PC-3 (cell line): ENCODE data around the gene CLEC4E. TPM values are rescaled to one million over a fixed set of nuclear protein-coding genes. Genes with fewer than 3 reads are reported as not detected.

Experiments
- ATAC-seq: fragments of 200-7000 bp; cut with Tn5 transposase; 2 replicates; pipeline ENCODE4 v1.9.1; 2020; ENCODE audit warnings: mild to moderate bottlenecking, moderate library complexity
- BruUV-seq: library from RNA; stranded (reverse); fragments of 400-500 nt; replicated peaks from 2 replicates; lab custom pipeline; 2021; lab: Mats Ljungman, UMichigan
- CTCF ChIA-PET: fragments of 300-600 bp; sonication (Branson Sonifier 250); formaldehyde crosslinking; loops from one replicate; lab custom pipeline; 2022; ENCODE audit warnings: antibody characterized with exemption; lab: Charles Lee
- POLR2A ChIA-PET: fragments of 300-600 bp; sonication (Branson Sonifier 250); formaldehyde crosslinking; loops from one replicate; lab custom pipeline; 2022; ENCODE audit warnings: antibody characterized with exemption; ENCODE audit not compliant: unreplicated experiment; lab: Charles Lee
- DNase-seq: peaks from one replicate; pipeline ENCODE4 v3.0.0-alpha.2; 2015
- H2AFZ ChIP-seq: fragments of 300-600 bp; sonication (generic); 2 replicates; pipeline ENCODE4 v1.6.0; 2016; ENCODE audit warnings: antibody characterized with exemption, low read length
- H3F3A ChIP-seq: fragments of 300-600 bp; sonication (generic); one replicate; pipeline ENCODE4 v1.6.0; 2017; ENCODE audit warnings: antibody characterized with exemption, low read length, control low read depth, mild to moderate bottlenecking; ENCODE audit not compliant: unreplicated experiment
- H3K27ac ChIP-seq: fragments of 300-600 bp; sonication (generic); 2 replicates; pipeline ENCODE4 v1.5.1; 2016; ENCODE audit warnings: mild to moderate bottlenecking, low read length
- H3K27me3 ChIP-seq: fragments of 300-600 bp; sonication (generic); 2 replicates; pipeline ENCODE4 v1.6.1; 2016; ENCODE audit warnings: low read length, mixed read lengths
- H3K36me3 ChIP-seq: fragments of 300-600 bp; sonication (generic); 2 replicates; pipeline ENCODE4 v1.6.1; 2016; ENCODE audit warnings: low read depth, mixed run types, low read length, mixed read lengths
- H3K4me1 ChIP-seq: fragments of 300-600 bp; sonication (generic); 2 replicates; pipeline ENCODE4 v1.5.1; 2016; ENCODE audit warnings: low read length; ENCODE audit not compliant: insufficient read depth
- H3K4me2 ChIP-seq: fragments of 300-600 bp; sonication (generic); 2 replicates; pipeline ENCODE4 v1.6.0; 2016; ENCODE audit warnings: low read length
- H3K4me3 ChIP-seq: fragments of 300-600 bp; sonication (generic); 2 replicates; pipeline ENCODE4 v1.5.1; 2016; ENCODE audit warnings: mild to moderate bottlenecking, low read length, mixed read lengths
- H3K79me2 ChIP-seq: fragments of 300-600 bp; sonication (generic); 2 replicates; pipeline ENCODE4 v1.6.1; 2017; ENCODE audit warnings: low read length, mixed read lengths
- H3K9ac ChIP-seq: fragments of 300-600 bp; sonication (generic); 2 replicates; pipeline ENCODE4 v1.6.0; 2016; ENCODE audit warnings: mild to moderate bottlenecking, low read length
- H3K9me2 ChIP-seq: fragments of 300-600 bp; sonication (generic); replicated peaks from 2 replicates; pipeline ENCODE4 v1.6.1; 2016; ENCODE audit warnings: mixed run types, low read length, mixed read lengths
- H3K9me3 ChIP-seq: fragments of 300-600 bp; sonication (generic); 2 replicates; pipeline ENCODE4 v1.6.1; 2016; ENCODE audit warnings: low read length, mixed read lengths
- H4K20me1 ChIP-seq: fragments of 300-600 bp; sonication (generic); 2 replicates; pipeline ENCODE4 v1.6.1; 2016; ENCODE audit warnings: low read length, mixed read lengths
- EZH2 ChIP-seq: fragments of 300-600 bp; sonication (generic); IDR thresholded peaks from one replicate; pipeline ENCODE4 v1.6.1; 2017; ENCODE audit warnings: antibody characterized with exemption, mild to moderate bottlenecking, low read length; ENCODE audit not compliant: unreplicated experiment
- EZH2phosphoT487 ChIP-seq: fragments of 300-600 bp; sonication (generic); IDR thresholded peaks from 2 replicates; pipeline ENCODE4 v1.6.1; 2018; ENCODE audit warnings: mild to moderate bottlenecking, antibody characterized with exemption, low read length, borderline replicate concordance
- intact Hi-C: fragments of 100-400 bp; cut with micrococcal nuclease; formaldehyde crosslinking; loops from 2 replicates; pipeline ENCODE4 v1.9.0; 2023
- total RNA-seq: library from RNA; depleted of rRNA; stranded (reverse); fragments of >200 nt; gene quantifications from 2 replicates; pipeline ENCODE4 v1.2.3, GENCODE V29; 2014
- TF ChIP-seq, protein P1 (sequence below): fragments of 300-600 bp; sonication (generic); conservative IDR thresholded peaks from 2 replicates; pipeline ENCODE4 v1.5.1; 2017; ENCODE audit warnings: antibody characterized with exemption, low read depth, mild to moderate bottlenecking, low read length

Gene CLEC4E
- total RNA-seq, 1 experiment from 2014 or later, result not detected

DNA sequence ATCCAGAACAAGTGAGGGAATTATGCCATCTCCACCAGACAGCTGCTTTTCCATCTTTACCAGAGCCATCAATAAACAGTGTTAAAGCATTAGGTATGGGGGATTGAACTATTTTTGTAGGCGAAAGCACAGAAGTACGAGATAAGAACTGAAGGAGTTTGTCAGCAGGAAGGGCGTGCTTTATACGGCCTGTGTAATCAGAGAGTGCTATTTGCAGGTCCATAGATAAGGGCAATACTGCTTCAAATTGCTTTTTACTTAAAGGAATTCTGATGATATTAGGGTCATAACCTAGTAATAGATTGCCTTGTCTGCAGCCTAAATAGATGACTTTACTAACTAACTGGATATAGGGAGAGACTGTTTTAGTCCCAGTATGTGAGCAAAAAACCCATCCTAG lies 20.3 kb upstream of the CLEC4E start:
- CTCF ChIA-PET, result no interaction called here
- no peak for ATAC-seq

DNA sequence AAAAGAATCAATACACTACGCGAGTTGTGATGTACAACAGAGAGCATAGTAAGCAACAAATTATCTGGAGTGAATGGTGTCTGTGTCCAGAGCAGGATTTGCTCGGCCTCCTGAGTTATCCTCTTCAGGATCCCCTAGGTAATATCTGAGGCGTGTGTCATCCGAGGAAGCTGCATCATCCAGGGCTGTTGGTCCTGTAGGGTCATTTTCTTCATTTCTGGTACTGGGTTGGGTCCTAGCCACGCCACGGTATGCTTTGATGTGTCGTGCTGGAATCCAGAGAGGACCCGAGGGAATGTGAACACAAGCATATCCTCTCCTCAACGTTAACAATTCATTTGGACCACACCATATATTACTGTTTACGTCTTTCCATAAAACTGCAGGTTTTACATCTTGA lies 19.0 kb upstream of the CLEC4E start:
- Histone ChIP-seq H3K4me2 (no peak overlapping the region), H3K36me3 (no peaks in the 10 kb centered on the region), H3K9me3 (no peaks in the 10 kb centered on the region), H2AFZ (no peak overlapping the region), H3K27ac (no peak overlapping the region), H3K27me3 (peaks cover 9% of the 10 kb centered on the region; the same call in 1 of the 2 replicates), H3K4me3 (no peak overlapping the region), H4K20me1 (no peaks in the 10 kb centered on the region), H3K9me2 (no peaks in the 10 kb centered on the region), H3K79me2 (no peaks in the 10 kb centered on the region), H3K4me1 (no peaks in the 10 kb centered on the region), H3K9ac (no peak overlapping the region), H3F3A (no peaks in the 10 kb centered on the region)
- TF ChIP-seq EZH2 (no peak), EZH2phosphoT487 (no peak)
- TF ChIP-seq, protein P1, sequence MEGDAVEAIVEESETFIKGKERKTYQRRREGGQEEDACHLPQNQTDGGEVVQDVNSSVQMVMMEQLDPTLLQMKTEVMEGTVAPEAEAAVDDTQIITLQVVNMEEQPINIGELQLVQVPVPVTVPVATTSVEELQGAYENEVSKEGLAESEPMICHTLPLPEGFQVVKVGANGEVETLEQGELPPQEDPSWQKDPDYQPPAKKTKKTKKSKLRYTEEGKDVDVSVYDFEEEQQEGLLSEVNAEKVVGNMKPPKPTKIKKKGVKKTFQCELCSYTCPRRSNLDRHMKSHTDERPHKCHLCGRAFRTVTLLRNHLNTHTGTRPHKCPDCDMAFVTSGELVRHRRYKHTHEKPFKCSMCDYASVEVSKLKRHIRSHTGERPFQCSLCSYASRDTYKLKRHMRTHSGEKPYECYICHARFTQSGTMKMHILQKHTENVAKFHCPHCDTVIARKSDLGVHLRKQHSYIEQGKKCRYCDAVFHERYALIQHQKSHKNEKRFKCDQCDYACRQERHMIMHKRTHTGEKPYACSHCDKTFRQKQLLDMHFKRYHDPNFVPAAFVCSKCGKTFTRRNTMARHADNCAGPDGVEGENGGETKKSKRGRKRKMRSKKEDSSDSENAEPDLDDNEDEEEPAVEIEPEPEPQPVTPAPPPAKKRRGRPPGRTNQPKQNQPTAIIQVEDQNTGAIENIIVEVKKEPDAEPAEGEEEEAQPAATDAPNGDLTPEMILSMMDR, result no peak
- ATAC-seq (no peak), DNase-seq (no peak)
- CTCF ChIA-PET, result no interaction called here
- intact Hi-C loops, result no loop called here
- POLR2A ChIA-PET, result no interaction called here
- no TSS peak for BruUV-seq

More for the DNA sequence above, 20.3 kb upstream of the CLEC4E start:
- Histone ChIP-seq H3F3A (no peaks in the 10 kb centered on the region), H3K79me2 (no peaks in the 10 kb centered on the region), H3K27me3 (peaks cover 9% of the 10 kb centered on the region; the same call in 1 of the 2 replicates), H3K9me2 (no peaks in the 10 kb centered on the region), H3K4me3 (no peak overlapping the region), H2AFZ (no peak overlapping the region), H3K9ac (no peak overlapping the region), H3K4me2 (no peak overlapping the region), H3K9me3 (no peaks in the 10 kb centered on the region), H3K36me3 (no peaks in the 10 kb centered on the region), H3K27ac (no peak overlapping the region), H4K20me1 (no peaks in the 10 kb centered on the region), H3K4me1 (no peaks in the 10 kb centered on the region)
- TF ChIP-seq EZH2phosphoT487 (no peak), EZH2 (no peak)
- TF ChIP-seq, protein P1, result no peak
- BruUV-seq, result no TSS peak
- intact Hi-C loops, result no loop called here
- POLR2A ChIA-PET, result no interaction called here
- DNase-seq, result no peak

GRCh38 chr12:8556531-8557097 lies 15.9 kb upstream of the CLEC4E start:
- H3F3A ChIP-seq, result no peaks in the 10 kb centered on the region
- CTCF ChIA-PET, result interaction anchor here (0.6 kb wide), 1 partner anchor 13 kb away, joined by 3 read pairs; no protein-coding TSS in a partner anchor

More at GRCh38 chr12:8556531-8557097, 15.9 kb upstream of the CLEC4E start:
- no peaks in the 10 kb centered on the region for H3K79me2 ChIP-seq
- intact Hi-C loops, result no loop called here
- H3K9ac ChIP-seq, result no peak overlapping the region
- H3K36me3 ChIP-seq, result no peaks in the 10 kb centered on the region
- DNase-seq, result no peak
- POLR2A ChIA-PET, result no interaction called here
- H2AFZ ChIP-seq, result no peak overlapping the region
- no peaks in the 10 kb centered on the region for H4K20me1 ChIP-seq
- no peaks in the 10 kb centered on the region for H3K9me3 ChIP-seq
- no peak overlapping the region for H3K4me3 ChIP-seq
- BruUV-seq, result no TSS peak
- no peak for TF ChIP-seq EZH2
- TF ChIP-seq, protein P1, result no peak
- TF ChIP-seq EZH2phosphoT487, result no peak
- no peak for ATAC-seq
- H3K27me3 ChIP-seq, result peaks cover 8% of the 10 kb centered on the region; the same call in 1 of the 2 replicates
- no peak overlapping the region for H3K4me2 ChIP-seq
- H3K9me2 ChIP-seq, result no peaks in the 10 kb centered on the region
- H3K27ac ChIP-seq, result no peak overlapping the region
- no peaks in the 10 kb centered on the region for H3K4me1 ChIP-seq
